HG02885 (cell line): ENCODE results near the gene LRMDA.

Source experiments
- ATAC-seq: cut with Tn5 transposase; IDR thresholded peaks from one replicate; pipeline ENCODE4 v1.9.1; 2021; ENCODE audit warnings: mild to moderate bottlenecking; ENCODE audit not compliant: unreplicated experiment, poor library complexity

Gene LRMDA

DNA sequence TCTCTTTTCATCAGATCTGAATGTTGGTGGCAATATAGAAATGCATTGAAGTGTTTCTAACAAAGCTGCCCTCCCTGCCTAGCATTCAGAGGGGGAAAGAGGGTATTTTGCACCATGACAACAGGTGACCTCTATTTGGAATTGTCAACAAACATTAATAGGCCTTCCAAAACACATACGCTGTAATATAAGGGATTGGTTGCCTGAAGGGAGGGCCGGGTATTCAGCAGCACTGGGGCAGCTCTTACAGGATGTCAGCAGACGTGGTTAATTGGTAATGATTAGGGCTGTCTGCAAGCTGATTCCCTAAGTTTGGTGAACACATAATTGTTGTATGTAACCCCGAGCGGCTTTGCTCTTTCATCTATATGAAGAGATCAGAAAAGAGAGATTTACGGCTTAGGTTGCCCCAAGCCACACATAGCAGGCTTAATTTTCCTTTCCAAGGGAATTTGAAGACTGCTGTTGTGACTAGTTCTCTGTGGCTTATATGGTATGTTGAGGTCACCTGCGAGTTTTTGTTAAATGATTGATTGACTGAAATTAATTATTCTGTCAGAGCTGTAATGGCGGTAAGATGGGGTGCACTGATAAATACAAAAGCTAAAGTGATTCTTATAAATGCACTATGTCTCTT is 759.3 kb downstream of the LRMDA start:
- ATAC-seq = no peak

DNA sequence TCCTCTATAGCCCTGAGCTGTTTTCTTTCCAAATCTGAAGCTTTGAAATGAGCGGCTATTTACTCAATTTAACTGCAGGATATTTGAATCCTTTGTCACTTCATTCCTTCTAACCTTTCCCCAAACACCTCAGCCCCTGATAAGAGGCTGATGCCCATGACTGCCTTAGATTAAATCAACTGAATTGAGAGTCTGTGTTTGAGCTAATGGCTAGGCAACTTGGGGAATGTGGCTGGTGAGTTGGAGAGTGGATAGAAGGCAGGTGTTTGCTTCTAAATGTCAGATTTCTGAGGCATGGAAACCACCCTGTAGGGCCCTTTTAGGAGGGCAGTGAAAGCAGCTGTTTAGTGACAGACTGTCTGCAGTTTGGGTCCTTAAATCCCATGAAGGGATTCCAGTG is 759.9 kb downstream of the LRMDA start:
- no peak for ATAC-seq

DNA sequence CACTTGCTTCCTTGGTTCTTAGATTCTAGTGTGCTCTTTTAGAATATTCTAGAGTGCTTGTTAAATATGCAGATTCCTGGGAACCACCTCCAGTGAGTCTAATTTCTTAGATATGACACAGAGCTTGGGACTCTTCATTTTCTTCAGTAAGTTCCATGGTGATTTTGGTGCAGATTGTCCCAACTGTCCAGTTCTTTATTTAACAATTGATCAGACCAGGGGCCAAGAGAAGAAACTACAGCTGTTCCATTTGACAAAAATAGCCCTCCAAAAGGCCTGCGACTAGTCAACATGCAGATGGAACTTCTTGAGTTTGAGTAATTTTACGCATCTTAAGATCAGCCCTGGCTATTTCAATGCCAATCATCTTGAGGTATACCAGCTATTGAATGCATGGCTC is 760.7 kb downstream of the LRMDA start:
- no peak for ATAC-seq

DNA sequence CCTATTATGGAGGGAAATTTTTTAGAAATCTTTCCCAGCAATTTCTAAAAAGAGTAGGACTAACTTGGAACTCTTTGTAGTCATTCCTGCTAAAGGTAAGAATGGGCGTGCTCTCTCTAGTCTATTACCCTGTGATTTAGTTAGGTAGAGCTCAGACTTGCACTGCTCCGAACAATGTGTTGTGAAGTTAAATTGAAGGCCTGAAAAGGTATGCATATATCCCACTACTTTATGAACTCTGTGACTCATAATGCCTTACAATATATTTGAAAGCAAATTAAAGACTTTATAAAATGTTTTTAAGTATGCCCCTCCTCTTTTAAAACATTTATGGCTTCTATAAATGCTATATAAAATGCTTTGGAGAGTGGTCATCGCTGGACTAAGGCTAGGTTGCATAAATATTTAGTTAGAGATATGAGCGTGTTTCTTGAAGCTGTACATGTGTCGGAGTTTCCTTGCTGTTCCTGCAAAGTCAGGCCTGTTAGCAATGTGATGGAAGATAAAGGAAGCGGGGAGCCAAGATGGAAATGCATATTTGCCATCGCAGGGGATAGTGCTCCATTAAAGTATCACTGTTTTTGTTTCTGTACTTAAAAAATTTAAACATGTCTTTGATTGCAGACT is 761.4 kb downstream of the LRMDA start:
- ATAC-seq = no peak

DNA sequence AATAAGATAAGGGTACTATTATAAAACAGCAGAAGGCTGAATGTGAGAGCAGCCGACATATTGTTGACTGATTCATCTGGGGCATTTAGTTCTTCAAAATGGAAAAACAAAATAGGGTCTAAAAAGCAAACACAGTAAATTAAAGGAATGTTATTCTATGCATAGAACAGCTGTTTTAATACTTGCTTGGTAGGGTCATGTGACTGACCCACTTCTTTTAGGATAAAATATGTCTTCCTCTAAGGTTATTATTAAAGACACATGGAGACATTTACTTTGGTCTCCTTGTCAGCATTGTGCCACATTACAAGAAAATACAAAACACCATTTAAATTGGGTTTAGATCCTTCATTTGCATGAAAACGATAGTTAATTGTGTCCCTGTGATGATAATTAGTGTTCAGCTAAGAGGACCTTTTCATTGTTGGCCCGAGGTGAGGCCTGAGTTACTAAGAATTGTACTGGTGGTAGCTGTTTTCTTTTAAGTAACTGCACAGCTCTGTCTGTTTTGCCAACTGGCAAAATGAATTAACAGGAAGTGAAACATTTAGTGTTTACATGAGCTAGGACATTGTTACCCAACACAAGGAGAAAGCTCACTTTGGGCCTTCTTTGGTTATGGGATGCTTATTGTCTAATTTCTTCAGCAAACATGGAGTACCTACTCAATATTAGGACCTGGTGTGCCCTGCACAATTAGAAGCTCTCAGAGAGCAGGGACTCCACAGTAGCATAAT is 764.4 kb downstream of the LRMDA start:
- ATAC-seq = no peak

DNA sequence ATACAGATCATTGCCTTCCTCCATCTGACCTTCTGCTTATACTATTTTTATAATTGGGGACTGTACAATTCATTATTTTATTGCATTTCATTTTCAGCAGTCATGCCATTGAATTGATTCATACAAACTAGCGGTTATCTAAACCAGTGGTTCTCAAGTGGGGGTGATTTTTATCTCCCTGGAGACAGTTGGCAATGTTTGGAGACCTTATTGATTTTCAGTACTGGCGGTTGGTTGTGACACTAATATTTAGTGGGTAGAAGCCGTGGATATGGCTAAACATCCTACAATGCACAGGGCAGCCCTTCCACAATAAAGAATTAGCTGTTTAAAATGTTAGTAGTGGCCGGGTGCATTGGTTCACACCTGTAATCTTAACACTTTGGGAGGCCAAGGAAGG is 765.9 kb downstream of the LRMDA start:
- ATAC-seq = no peak

DNA sequence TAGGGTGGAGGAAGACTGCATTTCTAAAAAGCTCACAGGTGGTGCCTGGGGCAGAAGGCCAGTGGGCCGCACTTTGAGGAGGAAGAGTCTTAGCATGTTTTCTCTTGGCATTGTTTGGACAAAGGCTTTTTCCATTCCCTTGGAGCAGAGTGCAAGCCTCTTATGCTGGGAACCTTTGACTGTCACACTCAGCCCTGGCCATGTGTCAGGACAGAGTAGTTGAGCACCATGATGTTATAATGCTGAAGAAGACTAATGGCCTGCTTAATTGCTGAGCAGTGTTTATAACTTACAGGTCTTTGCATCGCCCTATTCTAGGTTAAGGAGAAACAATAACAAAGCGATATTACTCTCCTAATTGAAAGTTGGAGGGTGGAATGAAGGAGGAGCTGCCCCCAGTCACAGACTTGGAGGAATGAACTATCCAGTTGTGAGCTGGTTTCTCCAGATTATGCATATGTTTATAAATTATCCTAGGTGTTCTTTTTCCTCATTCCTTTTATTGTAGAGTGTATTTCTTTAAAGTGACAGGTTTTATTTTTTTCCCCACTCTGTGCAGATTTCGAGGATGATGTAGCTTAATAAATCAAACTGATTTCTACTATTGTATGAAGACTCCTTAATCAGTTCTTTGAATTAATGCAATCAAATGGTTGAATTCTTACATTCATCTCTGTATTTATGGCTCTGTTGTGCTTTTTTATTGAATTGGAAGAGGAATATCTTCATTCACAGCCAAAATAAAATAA is 767.0 kb downstream of the LRMDA start:
- no peak for ATAC-seq

DNA sequence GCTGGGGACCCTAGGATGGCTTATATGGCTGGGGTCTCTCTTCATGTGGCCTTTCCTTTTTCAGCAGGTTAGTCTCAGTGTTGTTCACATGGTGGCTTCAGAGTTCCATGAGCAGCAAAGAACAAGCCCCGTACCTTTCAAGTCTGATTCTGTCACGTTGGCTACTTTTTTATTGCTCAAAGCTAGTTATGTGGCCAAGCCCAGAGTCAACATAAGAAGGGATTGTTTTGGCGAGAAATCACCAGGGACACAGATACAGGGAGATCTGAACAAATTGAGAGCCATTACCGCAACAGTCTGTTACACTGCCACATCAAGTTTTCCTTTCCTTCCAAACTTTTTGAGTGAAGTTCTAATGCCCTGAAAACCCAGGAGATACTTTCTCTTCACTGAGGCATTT is 770.5 kb downstream of the LRMDA start:
- ATAC-seq = no peak

DNA sequence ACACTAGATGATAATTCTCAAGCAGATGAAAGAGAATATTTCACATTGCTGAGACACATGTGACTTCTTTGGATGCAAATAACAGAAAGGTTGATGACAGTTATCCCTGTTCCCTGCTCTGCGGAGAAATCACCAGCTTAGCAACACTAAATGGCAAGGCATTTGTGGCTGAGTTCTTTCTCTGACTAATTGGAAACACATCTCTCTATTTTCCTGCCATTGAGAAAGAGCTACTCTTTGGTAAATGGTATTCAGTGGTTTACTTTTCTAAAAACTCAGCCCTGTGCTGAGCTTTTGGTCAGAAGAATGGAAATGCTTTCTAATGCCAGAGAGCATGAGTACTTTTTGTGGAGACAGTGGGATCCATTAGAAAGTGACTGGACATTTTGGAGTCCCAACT is 771.4 kb downstream of the LRMDA start:
- ATAC-seq = no peak

DNA sequence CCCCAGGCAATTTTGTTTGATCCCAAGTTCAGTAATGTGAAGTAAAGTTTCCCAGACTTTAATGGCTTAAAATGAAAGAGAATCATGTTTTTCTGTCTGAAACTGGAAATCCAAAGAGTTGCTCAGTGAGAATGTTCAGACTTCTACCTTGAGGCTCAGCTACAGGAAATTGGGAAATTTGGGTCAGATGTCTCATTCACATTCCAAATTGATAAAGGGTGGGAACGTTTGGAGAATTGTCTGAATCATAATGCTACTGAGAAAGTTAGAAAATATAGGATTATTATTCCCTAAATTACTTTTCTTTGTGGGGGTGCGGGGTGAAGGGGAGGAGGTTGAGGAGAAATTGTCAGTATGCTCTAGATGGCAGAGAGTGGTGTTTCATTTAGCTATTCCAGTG is 773.9 kb downstream of the LRMDA start:
- no peak for ATAC-seq

DNA sequence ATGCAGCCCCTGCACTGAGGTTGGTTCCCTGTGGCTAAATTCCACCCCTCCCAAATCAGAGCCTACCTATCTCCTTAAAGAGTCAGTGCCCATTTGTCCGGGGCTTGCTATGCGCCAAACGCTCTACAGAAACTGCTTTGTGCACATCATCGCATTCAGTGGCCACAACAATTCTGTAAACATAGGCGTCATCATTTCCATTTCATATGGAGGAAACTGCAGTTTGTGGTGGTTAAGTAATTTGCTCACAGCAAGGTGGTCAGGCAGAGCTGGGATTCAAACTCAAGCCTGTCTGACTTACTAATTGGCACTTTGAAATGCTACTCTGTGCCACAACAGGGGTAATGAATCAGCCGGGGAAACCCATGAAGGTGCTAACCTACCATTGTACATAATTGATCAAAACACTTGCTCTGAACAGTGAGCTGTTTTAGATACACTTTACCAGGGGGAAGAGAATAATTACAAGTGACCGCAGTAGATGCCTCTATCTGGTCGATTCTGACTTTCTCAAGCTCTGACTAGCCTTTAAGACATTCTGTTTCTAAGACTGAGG is 775.5 kb downstream of the LRMDA start:
- no peak for ATAC-seq

DNA sequence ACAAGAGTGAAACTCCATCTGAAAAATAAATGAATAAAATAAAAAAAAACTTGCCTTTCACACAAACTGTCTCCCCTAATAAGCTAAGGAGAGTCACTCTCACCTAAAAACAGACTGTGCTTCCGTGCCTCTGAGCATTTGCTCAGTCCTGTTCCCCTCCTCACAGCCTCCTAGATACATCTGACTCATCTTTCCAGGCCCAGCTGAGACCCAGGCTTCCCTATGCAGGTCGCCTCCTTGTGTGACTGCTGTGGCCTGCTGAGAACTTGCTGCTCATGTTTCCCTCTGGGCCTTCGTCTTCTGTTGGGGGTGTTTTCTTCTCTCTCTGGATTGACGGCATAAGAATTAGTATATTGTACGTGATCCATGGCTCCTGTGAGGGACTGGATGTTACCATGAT is 777.7 kb downstream of the LRMDA start:
- no peak for ATAC-seq

DNA sequence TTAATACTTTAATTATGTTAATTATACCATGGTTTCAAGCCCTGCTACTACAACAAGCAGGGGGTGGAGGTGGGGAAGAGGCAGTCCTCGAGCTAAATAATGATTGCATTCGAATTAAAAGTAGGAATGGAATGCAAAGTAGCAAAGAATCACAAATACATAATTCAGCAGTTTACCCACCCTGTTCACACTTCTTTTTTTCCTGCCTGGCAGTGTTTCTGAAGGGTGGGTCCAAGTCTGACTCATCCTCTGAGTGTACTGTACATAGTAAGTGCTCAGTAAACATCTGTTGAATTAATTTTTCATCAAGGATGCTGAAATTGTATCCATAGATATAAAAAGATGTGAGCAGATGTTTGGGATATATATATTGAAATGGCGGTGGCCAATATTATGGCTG is 778.8 kb downstream of the LRMDA start:
- no peak for ATAC-seq

DNA sequence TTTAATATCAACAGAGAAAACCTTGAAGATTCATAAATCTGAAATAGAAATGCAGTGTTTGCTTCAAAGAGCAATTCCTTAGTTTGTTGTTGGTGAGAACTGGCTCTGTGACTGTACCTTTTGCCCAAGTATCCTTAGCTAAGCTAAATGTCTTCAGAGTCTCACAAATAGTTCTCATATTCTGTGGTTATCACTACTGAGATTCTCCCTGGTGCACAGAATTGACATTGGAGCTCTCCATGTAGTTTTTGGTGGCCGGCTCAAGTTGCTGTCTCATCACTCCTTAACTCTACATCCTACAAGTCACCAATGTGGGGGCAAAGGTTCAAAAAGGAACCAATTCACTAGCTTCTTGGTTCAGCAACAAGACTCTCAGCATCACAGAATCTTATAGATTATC is 780.3 kb downstream of the LRMDA start:
- no peak for ATAC-seq

DNA sequence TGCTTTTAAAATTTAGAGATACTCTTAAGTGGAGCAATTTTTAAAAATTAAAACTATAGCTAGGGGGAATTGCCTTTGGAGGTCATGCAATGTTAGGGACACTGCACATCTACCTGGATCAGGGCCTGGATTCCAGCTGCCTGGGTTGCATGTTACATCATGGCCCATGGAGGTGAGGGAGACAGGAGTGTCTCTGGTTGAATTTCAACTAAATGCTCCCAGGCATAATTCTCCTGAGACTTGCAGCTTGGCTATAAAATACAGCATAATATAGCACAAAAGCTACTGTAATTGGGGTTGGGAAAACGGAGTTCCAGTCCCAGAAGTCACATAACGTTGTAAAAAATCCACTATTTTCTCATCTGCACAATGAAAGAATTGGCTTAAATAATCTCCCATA is 782.5 kb downstream of the LRMDA start:
- no peak for ATAC-seq

DNA sequence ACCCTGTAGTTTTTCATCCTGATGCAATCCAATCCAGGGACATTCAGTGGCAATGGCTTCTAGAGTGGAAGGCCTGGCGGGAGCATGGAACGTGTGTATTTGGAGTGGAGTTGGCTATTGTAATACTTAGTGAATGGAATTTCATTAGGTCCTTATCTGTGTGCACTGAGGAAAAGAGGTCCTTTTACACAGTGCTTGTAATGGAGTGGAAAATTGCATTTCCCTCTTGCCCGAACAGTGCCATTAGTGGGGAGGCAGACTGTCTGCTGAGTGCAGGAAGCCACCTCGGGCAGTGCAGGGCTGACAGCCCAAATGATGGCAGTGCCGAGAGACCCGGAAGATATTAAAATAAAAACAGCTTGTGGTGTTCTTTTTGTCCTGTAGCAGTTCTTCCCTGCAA is 786.6 kb downstream of the LRMDA start:
- no peak for ATAC-seq

DNA sequence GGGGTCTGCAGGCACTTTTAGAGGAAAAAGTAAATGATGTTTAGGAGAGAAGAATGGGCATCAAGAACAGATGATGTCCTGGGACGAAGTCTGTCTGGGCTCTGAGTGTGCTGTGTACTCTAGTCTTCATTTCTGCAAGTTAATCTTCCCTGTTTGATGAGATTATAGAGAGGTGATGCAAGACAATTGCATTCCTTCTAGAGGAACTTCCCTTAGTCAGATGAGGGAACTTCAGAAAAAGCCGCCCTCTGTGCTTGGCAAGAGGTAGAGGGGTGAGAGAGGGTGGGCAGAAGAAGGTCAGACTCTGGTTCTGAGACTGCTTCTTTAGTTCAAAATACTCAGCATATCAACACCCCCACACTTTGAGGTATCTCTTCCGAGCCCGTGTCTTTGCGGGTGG is 797.9 kb downstream of the LRMDA start:
- ATAC-seq = no peak

DNA sequence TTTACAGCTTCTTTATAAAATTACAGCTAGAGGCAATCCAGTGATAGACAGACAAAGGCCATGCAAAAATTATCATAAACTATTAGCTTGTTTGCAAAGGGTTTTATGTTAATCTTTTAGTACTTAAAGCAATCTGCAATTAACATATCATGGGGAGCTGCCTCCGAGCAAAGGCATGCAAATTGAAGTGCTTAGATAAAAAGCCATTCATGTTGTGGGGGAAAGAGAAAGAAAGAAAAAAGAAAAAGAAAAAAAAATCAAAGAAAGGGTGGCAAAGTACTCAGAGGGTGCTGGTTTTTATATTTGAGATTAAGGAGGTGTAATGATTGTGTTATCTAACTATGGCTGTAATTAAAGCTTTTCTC is 799.5 kb downstream of the LRMDA start:
- no peak for ATAC-seq

DNA sequence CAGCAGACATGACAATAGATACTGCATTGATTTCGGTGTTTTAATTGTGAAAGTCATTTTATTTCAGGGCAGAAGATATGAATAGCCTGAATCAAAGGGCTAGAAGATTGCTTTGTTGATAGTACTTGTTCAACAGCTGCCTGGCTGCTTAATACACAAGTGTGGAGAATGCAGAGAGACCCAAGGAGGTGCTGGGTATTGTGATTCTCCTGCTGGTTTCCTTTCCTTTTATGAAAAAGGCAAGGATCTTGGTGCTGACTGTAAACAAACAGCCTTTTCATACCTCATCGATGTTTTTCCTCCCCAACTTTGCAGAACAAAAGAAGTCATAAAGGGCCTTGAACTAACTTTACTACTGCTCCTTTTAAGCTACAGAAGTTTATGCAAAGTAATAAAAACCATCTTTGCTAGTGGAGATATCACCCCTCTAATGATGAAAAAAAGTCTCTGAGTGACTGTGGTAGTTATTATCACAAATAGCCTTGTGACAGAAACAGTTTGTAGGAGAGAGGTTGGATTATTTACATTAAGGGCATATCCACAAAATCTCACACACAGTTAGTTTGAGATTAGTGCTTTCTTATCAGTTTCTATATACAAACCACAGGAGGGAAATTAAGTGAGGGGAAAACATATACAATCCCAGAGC is 800.0 kb downstream of the LRMDA start:
- no peak for ATAC-seq

DNA sequence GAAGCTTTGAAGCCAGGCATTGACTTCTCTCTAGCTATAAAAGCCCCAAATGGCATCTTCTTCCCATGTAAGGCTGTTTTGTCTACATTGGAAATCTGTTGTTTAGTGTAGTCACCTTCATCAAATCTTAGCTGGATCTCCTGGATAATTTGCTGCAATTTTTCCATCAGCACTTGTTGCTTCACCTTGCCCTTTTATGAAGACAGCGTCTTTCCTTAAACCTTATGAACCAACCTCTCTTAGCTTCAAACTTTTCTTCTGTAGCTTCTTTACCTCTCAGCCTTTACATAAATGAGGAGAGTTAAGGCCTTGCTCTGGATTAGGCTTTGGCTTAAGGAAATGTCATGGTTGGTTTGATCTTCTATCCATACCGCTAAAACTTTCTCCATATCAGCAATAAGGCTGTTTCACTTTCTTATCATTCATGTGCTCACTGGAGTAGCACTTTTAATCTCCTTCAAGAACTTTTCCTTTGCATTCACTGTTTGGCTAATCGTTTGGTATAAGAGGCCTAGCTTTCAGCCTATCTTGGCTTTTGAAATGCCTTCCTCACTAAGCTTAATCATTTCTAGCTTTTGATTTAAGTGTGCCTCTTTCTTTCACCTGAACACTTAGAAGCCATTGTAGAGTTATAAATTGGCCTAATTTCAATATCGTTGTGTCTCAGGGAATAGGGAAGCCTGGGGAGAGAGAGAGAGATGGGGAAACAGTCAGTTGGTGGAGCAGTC is 803.2 kb downstream of the LRMDA start:
- ATAC-seq = no peak
